GM21786 (cell line): ENCODE data around the gene ASIP.

Source experiments
- ATAC-seq: cut with Tn5 transposase; IDR thresholded peaks from one replicate; pipeline ENCODE4 v1.9.1; 2021; ENCODE audit not compliant: unreplicated experiment

ASIP gene

DNA sequence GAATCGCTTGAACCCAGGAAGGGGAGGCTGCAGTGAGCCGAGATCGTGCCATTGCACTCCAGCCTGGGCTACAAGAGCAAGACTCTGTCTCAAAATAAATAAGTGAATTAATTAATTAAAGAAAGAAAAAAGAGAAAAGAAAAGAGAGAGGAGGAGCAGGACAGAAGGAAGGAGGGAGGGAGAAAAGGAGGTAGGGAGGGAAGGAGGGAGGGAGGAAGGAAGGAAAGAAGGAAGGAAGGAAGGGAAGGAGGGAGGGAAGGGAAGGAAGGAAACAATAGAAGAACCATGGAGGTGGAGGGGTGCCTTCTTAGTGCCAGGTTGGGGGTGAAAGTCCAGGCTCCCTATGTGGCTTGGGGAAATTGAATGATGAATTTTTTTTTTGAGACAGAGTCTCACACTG is 68.5 kb downstream of the ASIP start:
- no peak for ATAC-seq

DNA sequence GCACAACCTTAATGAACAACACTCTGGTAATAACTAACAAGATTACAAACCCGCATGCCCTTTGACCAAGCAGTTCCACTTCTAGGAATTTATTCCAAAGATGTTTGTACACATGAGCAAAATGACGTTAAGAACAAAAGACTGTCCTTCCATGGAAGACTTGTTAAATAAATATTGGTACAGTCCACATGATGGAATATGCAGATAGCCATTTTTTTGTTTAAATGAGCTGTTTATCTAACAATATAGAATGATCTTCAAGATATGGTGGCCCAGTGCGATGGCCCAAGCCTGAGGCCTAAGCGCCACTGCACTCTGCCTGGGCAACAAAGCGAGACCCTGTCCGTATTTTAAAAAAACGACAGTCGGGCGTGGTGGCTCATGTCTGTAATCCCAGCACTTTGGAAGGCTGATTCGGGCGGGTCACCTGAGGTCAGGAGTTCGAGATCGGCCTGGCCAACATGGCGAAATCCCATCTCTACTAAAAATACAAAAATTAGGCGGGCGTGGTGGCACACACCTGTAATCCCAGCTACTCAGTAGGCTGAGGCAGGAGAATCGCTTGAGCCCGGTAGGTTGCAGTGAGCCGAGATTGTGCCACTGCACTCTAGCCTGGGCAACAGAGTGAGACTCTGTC is 69.4 kb downstream of the ASIP start:
- no peak for ATAC-seq

DNA sequence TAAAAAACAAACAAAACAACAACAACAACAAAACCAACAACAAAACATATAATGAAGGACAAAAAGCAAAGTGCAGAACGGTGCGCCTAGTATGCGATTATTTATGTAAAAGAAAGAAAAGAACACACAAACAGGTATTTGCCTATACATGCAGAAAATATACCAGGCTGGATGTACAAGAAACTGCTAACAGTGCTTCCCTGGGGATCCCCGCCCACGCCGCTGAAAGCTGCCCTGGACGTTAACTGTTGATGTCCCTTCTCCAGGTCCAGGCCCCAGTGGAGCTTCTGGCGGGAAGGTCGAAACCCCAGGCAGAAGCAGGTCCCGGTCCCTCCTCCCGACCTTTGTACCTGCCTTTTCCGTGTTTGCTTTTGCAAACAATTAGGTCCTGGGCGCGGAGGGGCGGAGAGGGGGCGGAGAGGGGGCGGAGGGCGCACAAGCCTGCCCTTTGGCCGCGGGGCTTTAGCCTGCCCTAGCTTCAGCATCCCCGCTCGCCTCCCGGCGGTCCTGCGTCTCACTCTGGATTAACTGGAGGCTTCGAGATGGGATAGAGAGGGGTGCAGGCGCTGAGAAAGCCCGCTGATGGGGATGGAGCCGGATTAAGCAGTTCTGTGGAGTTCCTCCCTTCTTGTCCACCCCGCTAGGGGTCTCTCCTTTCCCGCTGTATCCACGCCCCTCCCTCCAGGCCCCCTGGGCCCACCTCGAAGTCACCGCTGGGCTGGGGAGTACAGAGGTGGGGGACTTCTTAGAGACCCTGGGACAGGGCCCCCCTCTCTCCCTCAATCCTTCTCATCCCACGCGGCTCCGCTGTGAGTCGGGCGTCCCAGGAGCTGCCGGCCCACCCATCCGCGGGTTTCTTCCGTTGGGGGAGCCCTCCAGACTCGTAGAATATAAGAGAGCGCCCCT is 70.1 kb downstream of the ASIP start:
- ATAC-seq, result no peak

DNA sequence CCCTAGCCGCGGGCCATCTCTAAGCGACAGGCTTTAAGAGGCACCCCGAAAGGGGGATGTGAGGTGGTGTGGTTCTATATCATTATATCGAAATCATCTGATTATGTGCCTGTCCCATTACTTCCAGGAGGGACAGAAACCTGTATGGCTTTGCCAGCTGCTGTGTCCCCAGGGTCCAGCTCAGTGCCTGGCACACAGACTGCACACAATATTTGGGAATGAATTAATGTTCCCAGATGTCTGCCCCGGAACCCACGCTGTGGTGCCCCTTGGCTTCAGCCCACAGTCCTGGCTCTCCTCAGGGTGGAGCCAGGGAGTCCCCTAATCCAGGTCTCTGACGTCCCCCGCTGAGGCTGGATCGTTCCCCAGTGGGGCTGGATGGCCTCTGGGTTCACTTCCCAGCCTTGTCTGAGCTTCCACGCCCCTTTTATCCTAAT is 70.8 kb downstream of the ASIP start:
- ATAC-seq, result no peak

DNA sequence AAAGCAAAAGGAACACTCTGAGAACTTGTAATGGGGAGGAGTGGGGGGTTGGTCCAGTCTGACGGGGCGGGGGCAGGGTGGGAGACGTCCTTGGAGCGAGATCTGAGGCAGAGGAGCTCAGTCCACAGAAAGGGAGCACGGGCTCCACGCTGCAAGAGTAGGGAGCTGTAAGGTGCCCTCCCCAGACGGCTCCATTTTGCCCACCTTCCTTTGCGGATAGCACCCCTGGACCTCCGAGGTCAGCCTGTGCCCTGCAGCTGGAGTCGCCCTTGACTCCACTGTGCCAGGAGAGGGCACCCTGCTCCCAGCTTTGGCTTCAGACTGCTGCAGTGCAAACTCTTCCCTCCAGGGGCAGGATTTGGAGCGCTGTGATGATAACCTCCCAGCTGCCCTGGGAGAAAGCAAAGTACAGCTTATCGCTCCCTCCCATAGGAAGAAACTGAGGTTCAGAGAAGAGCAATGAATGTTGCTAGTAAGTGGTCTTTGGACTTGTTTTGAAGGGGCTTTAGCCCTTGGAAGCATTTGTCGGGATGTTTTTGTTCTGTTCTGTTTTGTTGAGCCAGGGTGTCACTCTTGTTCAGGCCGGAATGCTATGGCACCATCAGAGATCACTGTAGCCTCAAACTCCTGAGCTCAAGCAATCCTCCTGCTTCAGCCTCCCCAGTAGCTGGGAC is 71.5 kb downstream of the ASIP start:
- ATAC-seq, result no peak

DNA sequence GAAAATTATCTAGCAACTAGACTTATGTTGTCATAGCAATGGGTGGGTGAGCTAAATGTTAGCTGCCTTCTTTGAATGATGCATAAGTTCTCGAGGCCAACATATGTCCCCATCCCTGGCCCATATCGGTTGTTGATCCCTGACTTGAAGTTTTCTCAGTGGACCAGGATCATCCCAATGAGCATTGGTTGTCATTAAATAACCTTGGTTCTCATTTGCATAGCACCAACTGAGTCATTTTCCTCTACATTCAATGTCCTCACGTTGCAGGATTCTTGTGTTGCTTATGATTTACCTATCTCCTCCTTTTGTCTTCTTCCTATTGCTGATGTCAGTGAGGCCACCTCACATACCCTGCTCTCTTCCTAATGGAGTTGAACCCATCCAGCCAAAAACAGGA is 74.0 kb downstream of the ASIP start:
- ATAC-seq, result no peak

DNA sequence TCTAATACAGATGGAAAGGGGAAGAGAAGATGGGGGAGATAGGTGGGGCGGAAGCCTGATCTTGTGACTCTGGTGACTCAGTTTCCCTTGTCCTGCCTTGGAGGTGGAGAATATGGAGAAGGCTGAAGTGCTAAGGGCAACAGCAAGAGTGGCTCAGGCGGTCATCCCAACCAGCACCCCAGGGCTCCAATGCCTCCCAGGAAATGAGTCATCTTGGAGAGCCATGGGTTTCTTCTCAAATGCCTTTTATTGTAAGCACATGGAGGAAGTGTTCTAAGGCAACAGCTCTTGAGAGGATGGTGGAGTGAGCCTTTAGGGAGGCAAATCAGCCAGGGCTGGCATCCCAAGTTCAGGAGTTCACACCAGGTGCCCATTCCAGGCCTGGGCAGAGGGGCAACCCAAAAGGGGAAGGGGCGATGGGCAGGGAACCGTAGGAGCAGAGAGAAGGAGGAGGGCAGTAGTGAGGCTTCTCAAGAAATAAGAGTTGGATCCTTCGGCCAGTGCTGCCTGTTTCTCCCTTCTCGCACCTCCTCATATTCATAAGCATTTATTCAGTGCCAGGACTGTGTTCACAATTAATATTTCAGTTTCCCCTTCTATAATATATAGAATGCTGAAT is 75.1 kb downstream of the ASIP start:
- ATAC-seq, result no peak
